ENCODE results near the gene OLAH.
"Not testable (repeated sequence)": the region's sequence is repeated elsewhere in the genome, so short reads cannot be mapped to it uniquely, and the experiment has no call there.

OLAH gene

GRCh38 chr10:15043674-15044073 is at the start of gene OLAH:
Gene OLAH (plus strand): TSS chr10:15043943. CDS start chr10:15047289, 3,346 bp downstream.
- DNase-seq (ENCODE audit: low spot score), result no peak

GRCh38 chr10:14995964-14996565 is 47.7 kb upstream of the OLAH start:
- no peak for DNase-seq (ENCODE audit: low spot score)

DNA sequence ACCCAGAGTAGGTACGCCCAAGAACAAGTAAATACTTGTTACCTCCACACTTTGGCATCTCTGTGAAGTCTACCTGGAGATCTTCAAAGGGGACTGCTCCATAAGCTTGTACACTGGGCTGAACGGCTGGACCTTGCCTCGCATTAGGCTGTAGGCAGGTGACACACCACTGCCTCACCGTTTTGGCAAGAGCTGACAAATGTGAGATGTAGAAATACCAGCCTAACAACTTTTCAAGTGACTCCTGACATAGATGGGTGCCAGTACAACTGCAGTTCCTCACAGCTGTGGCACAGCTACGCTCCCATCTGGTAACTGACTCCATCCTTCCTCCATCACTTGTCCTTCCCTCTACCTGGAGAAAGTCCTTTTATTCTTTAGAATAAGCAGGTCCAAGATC is 30.2 kb upstream of the OLAH start:
- not testable (repeated sequence) for DNase-seq (ENCODE audit: low spot score)

DNA sequence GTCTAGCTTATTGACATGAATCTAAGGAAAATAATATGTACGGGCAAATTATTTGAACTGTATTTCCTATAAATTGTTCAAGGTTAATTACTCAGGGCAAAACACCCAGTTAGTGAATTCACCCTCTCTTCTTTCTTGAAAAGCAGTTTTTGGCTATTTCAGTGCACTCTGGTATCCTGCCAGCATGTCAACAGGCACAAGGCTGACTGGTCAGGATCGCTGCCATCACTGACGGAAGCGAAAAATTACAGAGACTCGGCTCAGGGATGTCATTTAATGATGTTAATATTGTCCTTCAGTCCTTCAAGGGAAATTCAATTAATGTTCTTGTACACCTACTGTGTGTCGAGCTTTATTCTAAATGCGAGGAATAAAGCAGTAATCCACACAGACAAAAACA is 28.3 kb upstream of the OLAH start:
- DNase-seq (ENCODE audit: low spot score), result no peak

GRCh38 chr10:15020966-15021365 is 22.8 kb upstream of the OLAH start:
- DNase-seq (ENCODE audit: low spot score), result not testable (repeated sequence)

DNA sequence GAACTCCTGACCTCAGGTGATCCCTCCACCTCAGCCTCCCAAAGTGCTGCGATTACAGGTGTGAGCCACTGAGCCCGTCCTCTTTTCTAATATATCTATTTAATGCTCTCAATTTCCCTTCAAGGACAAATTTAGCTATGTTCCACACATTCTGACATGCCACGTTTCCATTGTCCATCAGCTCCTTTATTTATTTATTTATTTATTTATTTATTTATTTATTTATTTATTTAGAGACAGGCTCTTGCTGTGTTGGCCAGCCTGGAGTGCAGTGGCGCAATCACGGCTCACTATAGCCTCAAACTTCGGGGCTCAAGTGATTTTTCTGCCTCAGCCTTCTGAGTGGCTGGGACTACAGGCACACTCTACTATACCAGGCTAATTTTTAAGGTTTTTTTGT is 20.7 kb upstream of the OLAH start:
- DNase-seq (ENCODE audit: low spot score), result not testable (repeated sequence)

- DNase-seq (ENCODE audit: low spot score), result not testable (repeated sequence)
Observed at GRCh38 chr10:15024017-15025004, 19.4 kb upstream of the OLAH start.

DNA sequence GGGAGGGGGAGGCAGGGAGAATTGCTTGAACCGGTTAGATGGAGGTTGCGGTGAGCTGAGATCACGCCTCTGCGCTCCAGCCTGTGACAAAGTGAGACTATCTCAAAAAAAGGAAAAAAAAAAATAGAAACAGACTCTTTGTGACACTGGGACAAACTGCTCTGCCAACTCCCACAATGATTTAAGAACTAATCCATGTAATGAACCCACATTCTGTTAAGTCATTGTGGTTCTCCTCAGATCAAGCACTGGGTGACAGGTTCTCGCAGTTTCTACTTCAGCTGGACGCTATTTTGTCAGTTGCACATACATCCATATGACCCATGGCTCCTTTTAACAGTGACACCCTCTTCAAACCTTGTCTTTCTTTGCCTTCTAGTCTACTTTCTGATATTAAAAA is 18.7 kb upstream of the OLAH start:
- DNase-seq (ENCODE audit: low spot score), result not testable (repeated sequence)

- DNase-seq (ENCODE audit: low spot score), result no peak
Observed at GRCh38 chr10:15027741-15028140, 16.0 kb upstream of the OLAH start.

DNA sequence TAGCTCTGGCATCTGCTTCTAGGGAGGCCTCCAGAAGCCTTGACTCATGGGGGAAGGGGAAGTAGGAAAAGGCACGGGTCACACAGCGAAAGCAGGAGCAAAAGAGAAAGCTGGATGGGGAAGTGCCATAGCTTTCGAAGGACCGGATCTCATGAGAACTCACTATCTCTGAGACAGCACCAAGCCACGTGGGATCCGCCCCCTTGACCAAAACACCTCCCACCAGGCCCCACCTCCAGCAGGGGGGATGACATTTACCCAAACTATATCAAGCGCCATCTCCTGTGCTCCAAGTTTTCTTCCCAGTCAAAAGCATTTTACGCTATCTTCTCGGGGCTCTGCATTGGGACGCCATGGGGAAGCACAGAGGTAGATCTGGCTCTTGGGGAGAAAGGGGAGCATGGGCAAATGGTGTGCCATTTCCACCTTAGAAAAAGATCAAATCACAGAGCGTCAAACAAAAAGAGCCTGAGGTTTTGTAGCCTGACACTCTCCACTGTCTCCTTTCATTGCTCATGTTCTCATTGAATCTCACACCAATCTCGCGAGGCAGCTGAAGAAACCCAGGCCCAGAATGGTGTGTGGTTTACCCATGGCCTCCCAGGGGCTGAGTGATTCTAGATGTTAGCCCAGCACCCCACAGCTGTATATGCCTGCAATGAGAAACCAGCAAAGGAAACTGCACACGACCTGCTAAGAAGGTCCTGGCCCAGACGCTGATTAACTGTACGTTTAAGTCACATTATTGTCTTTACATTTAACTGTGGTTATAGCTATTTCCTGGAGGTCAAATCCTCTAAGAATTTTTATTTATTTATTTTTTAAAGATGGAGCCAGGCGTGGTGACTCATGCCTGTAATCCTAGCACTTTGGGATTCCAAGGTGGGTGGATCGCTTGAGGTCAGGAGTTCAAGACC is 8.1 kb upstream of the OLAH start:
- no peak for DNase-seq (ENCODE audit: low spot score)

- DNase-seq (ENCODE audit: low spot score), result no peak
Observed at GRCh38 chr10:15037691-15038090, 6.1 kb upstream of the OLAH start.

DNA sequence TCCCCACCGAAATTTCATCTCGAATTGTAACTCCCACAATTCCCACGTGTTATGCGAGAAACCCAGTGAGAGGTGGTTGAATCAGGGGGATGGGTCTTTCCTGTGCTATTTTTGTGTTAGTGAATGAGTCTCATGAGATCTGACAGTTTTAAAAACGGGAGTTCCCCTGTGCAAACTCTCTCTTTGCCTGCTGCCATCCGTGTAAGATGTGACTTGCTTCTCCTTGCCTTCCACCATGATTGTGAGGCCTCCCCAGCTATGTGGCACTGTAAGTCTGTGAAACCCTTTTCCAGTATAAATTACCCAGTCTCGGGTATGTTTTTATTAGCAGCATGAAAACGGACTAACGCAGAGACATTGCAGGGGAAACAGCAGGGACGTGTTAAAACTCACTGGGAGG is 5.3 kb upstream of the OLAH start:
- DNase-seq (ENCODE audit: low spot score), result no peak

GRCh38 chr10:15045380-15045779 is 1.6 kb downstream of the OLAH start:
- no peak for DNase-seq (ENCODE audit: low spot score)

DNA sequence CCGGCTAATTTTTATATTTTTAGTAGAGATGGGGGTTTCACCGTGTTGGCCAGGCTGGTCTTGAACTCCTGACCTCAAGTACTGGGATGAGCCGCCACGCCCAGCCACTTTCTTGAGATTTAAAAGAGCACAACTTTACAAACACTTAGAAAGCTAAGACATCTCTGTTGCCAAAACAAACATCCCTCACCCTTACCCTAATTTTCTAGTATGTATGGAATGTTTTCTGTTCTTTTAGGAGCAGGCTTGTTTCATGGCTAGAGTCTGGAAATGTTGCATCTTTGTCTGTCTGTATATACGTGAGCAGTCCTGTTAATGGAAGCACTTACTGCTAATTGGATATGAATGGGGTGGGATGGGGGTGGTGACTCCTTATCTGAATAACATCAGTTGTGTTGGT is 2.9 kb downstream of the OLAH start:
- no peak for DNase-seq (ENCODE audit: low spot score)

DNA sequence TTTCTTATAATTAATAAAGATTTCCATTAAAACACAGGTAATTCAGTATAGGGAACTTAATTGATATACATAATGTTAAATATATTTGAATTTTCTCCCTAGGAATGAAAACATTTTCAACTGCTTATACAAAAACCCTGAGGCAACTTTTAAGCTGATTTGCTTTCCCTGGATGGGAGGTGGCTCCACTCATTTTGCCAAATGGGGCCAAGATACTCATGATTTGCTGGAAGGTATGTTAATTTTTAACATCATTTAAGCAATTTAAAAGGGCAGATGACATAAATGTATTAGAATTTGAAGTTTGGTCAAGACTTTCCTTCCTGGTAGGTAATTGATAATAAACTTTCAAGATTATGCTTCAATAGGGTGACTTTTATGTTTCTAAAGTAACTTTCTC is 5.8 kb downstream of the OLAH start:
- DNase-seq (ENCODE audit: low spot score), result no peak

DNA sequence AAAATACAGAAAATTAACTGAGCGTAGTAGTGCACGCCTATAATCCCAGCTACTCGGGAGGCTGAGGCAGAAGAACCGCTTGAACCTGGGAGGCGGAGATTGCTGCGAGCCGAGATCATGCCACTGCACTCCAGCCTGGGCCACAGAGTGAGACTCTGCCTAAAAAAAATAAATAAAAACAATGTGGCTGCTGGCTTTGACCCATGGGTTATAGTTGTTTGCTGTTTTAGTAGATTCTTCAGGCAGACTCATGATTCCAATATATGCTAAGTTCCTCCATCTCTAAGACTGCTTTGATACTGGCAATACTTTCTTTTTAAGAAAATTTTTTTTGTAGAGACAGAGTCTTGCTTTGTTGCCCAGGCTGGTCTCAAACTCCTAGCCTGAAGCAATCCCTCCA is 8.4 kb downstream of the OLAH start:
- DNase-seq (ENCODE audit: low spot score), result no peak

DNA sequence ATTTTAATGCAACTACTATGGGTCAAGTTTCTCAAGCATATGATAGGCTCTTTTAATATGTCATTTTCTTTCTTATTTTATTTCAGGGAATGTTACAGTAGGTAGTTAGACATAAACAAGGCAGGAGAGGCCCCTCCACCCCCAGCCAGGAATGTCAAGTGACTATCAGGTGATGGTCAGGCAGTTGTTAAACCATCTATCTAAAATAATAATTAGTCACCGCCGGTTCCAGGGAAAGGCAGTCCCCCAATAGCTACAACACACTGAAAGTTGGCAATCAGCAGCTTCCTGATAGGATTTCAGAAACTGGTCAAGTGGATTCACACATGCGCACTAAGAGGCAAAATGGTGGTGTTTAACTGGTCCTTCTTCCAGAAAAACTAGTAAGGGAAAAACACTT is 9.3 kb downstream of the OLAH start:
- DNase-seq (ENCODE audit: low spot score), result no peak

DNA sequence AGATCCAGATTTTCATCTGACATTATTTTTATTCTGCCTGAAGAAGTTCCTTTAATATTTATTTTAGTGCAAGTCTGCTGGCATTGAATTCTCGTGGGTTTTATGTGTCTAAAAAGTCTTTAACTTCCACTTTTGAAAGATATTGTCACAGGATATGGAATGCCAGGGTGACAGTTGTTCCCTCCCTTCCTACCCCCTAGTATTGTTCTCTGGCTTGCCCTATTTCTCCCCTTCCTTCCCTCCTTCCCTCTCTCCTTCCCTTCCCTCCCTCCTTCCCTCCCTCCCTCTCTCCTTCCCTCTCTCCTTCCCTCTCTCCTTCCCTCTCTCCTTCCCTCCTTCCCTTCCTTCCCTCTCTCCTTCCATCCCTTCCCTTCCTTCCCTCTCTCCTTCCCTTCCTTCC is 14.9 kb downstream of the OLAH start:
- DNase-seq (ENCODE audit: low spot score), result no peak

DNA sequence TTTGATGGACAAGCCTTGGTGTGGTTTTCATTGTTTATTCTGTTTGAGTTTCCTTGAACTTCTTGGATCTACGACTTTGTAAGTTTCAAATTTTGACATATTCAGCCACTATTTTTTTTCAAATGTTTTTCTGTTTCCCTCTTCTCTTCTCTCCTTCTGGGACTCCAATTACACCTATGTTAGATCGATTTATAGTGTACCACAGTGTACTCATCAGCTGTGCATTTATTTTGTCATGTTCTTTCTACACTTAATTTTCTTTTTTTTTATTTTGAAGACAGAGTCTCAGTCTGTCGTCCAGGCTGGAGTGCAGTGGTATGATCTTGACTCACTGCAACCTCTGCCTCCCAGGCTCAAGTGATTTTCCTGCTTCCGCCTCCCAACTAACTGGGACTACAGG is 16.2 kb downstream of the OLAH start:
- no peak for DNase-seq (ENCODE audit: low spot score)

GRCh38 chr10:15060638-15061037 is 16.9 kb downstream of the OLAH start:
- DNase-seq (ENCODE audit: low spot score), result no peak

DNA sequence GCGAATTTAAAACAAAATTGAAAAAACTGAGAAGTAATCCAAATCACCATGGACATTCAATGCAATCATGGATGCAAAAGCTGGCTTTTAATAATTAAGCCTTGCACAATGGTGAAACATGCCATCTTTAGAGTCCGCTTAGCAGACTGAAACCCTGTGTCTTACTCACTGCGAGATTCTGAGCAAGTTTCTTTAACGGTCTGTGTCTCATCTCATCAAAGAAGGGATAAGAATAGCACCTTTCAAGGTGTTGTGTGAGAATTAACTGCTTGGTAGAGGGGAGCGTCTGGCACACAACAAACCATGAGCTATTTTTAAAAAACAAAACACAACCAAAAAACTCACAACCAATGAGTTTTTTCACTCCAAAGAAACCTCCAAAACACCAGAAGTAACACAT is 23.4 kb downstream of the OLAH start:
- no peak for DNase-seq (ENCODE audit: low spot score)

- DNase-seq (ENCODE audit: low spot score), result no peak
Observed at GRCh38 chr10:15068802-15069201, 25.1 kb downstream of the OLAH start.

Measured in left forelimb (tissue), 1 donor.